HG02885 (cell line): ENCODE data around the gene RNF44.

Source experiments
- ATAC-seq: cut with Tn5 transposase; IDR thresholded peaks from one replicate; pipeline ENCODE4 v1.9.1; 2021; ENCODE audit warnings: mild to moderate bottlenecking; ENCODE audit not compliant: unreplicated experiment, poor library complexity

The RNF44 gene

GRCh38 chr5:176536902-176537553 lies at the start of gene RNF44:
Gene RNF44 (minus strand): TSS chr5:176537402. CDS start chr5:176532472, 4,930 bp downstream.
- ATAC-seq = peak; percentile 63

GRCh38 chr5:176583076-176583475 lies 45.9 kb upstream of the RNF44 start:
- ATAC-seq = no peak

GRCh38 chr5:176581361-176581760 lies 44.2 kb upstream of the RNF44 start:
- ATAC-seq = no peak

DNA sequence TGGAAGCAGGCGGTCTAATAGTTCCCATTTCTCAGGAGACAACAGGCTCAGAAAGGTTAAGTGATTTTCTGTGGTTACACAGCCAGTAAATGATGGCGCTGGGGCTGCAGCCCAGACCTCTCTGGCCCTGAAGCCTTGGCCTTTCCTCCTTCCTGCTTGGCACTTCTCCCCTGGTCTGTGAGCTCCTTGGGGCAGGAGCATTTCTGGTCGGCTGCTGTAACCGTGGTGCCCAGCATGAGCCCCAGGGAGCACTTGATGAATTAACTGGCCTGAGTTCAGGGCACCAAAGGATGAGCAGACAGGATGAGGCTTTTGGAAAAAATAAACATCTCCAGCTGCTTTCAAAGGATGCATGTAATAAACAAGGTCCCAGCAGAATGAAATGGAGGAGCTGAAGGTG lies 42.1 kb upstream of the RNF44 start:
- ATAC-seq = no peak

GRCh38 chr5:176578391-176578808 lies 41.2 kb upstream of the RNF44 start:
- ATAC-seq = no peak

DNA sequence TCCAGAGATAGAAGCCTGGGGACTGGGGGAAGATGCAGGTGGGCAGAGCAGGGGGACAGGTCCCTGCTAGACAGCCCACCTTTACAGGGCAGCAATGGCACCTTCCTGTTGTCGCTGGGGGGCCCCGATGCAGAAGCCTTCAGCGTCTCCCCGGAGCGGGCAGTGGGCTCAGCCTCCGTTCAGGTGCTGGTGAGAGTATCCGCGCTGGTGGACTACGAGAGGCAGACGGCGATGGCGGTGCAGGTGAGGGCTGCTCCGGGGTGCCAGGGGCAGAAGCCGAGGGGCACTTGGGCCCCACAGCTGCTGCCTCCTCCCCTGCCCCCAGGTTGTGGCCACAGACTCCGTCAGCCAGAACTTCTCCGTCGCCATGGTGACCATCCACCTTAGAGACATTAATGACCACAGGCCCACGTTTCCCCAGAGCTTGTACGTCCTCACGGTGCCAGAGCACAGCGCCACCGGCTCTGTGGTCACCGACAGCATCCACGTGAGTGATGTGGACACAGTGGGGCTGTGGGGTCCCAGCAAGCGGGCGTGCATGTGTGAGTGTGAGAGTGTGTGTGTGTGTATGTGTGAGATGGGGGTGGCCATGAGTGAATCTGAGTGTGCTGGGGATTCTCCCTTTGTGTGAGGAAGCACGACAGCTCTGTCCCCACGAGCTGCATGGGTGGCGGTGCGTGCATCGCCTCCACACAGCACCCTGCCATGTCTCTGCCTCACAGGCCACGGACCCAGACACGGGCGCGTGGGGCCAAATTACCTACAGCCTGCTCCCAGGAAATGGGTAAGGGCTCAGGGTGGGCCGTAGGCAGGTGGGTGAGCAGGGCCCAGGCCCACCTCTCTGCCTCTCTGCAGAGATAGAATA lies 40.3 kb upstream of the RNF44 start:
- ATAC-seq = no peak

- no peak for ATAC-seq
Observed at GRCh38 chr5:176575488-176576422, 38.6 kb upstream of the RNF44 start.

- no peak for ATAC-seq
Observed at GRCh38 chr5:176575066-176575465, 37.9 kb upstream of the RNF44 start.

DNA sequence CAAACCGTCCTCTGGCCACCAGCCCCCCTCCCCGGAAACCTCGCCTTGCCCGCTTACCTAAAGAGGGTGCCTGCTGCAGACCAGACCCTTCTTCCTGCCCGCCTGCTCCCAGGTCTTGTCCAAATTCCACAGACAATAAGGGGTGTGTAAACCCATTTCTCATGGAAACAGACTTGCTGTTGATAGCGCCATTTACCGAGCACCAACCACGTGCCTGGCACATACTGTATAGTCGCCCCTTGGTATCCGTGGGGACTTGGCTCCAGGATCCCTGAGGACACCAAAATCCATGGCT lies 37.0 kb upstream of the RNF44 start:
- no peak for ATAC-seq

DNA sequence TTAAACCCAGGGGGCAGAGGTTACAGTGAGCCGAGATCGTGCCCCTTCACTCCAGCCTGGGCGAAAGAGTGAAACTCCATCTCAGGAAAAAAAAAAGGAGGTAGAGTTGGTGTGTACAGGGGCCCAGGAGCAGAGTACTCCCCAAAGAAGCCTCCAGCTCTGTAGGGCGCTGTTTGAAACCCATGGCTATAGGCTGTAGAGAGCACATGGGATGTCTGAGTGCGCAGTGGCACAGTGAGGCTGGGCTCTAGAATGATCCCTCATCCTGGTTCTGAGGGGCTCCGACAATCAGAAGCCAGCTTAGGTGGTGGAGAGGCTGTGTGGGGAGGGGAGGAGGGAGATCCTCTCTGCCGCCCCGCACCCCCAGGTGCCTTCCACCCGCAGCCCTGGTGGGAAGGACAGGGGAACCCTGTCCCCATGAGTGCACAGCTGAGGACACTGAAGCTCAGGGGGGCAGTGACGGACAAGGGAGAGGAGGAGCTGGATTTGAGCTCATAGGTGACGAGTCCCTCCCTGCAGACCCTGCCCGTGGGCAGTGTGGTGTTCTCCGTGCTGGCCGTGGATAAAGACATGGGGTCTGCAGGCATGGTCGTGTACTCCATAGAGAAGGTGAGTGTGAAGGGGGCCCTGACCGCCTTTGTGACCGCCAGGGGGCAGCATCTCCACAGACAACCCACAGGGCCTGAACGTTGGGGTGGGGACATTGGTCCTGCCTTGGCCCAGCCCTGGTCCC lies 36.5 kb upstream of the RNF44 start:
- peak; percentile 58 for ATAC-seq

GRCh38 chr5:176570044-176570443 lies 32.8 kb upstream of the RNF44 start:
- ATAC-seq = no peak

GRCh38 chr5:176568657-176569056 lies 31.5 kb upstream of the RNF44 start:
- ATAC-seq = no peak

DNA sequence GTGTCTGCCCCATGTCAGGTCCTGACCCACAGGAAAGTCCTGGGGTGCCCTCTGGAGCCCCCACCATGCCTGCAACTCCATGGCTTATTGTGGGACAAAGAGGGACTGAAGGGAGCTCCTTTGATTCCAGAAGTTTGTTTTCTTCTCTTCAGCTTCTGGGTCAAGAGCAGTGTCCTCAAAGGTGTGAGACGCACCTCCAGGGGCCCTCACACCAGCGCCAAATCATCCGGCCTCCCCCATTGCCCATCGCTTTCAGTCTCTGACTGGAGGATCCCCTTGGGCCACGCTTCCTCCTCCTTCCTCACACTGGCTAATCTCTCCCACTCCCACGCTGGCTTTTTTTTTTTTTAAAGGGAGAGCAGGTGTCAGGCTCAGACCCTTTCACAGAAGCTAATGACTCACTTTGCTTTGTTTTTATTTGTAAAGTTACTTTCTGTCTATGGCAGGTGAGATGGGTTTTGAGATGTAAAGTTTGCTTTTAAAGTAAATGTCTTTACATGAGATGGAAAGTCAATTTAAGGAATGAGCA lies 28.6 kb upstream of the RNF44 start:
- ATAC-seq = no peak

GRCh38 chr5:176564002-176564401 lies 26.8 kb upstream of the RNF44 start:
- ATAC-seq = no peak

DNA sequence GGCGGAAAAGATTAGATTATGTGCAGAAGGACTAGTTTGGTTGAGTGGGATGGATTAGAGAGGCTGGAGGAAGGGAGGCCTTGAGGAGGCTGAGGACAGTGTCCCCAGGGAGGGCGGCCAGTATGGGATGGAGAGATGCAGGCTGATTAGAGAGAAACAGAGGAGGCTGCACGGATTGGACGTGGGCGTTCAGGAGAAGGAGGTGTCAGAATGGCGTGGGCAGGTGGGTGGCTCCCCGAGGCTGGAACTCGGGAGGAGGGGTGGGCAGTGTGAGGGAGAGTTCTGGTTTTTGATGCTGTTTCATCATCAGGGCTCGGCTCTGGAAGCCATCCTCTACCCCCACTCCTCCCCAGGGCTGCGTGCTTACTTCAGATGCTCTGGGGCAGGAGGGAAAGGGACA lies 25.0 kb upstream of the RNF44 start:
- no peak for ATAC-seq

DNA sequence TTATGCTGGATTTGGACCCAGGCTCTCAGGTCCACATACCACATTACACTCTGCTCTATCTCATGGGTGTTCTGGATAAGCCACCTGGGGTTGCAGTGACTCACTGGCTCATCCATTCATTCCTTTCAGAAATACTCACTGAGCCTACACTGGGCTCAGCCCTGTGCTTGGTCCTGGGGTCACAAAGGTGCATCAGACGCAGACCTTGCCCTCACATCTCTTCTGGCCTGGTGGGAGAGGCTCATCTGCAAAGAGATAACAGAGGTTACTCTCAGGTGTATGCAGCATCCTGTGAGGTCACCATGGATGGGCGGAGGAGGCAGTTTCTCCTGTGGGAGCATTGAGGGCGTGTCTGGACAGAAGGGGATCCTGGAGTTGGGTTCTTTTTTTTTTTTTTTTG lies 24.1 kb upstream of the RNF44 start:
- ATAC-seq = no peak

GRCh38 chr5:176560364-176560763 lies 23.2 kb upstream of the RNF44 start:
- no peak for ATAC-seq

DNA sequence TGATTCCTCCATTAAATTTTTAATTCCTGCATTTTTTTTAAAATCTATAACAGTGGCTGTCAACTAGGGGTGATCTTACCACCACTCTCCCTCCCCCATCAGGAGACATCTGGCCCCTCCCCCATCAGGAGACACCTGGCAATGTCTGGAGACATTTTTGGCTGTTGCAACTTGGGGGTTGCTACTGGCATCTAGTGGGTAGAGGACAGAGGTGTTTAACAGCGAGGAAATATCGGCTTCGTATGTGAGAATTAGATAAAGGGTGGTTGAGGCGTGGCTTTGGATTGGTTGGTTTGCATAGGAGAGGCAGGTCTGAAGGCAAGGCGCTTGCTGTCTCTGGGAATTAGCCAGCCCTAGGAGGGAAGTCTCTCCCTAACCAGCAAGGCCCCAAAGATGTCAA lies 22.5 kb upstream of the RNF44 start:
- no peak for ATAC-seq

DNA sequence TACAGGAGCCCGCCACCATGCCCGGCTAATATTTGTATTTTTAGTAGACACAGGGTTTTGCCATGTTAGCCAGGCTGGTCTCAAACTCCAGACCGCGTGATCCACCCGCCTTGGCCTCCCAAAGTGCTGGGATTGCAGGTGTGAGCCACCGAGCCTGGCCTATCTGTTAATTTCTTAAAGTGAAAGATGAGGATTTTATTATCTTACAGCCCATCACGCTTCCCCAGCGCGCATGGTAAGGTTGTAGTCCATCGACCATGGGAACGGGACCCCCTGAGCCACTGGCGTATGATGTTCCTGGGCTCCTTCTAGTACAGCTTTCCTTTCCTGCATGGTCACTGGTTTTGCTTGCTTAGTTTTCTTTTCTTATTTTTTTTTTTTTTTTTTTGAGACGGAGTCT lies 20.6 kb upstream of the RNF44 start:
- no peak for ATAC-seq
